Measurements from ENCODE around the gene HGD.

GRCh38 chr3:120684896-120685295 is 2.9 kb upstream of the HGD start:
- TF ChIP-seq CTCF (conservative IDR thresholded peaks at IDR 0.05; ENCODE audit: low read length) (no peak), EZH2phosphoT487 (IDR thresholded peaks at IDR 0.05; ENCODE audit: borderline replicate concordance, low read depth, low read length) (no peak)
